Astrocyte (in vitro differentiated cells and primary cell): ENCODE measurements around the gene PLXNC1. TPM values are rescaled to one million over a fixed set of nuclear protein-coding genes. Genes with fewer than 3 reads are reported as not detected.

Experiments used
- DNase-seq: peaks from one replicate; pipeline ENCODE4 v3.0.0-alpha.2; 2010; ENCODE audit warnings: low read depth
- FAIRE-seq: peaks from 2 replicates; lab custom pipeline; 2011; peaks lifted over from hg19 to GRCh38; lab: Jason Lieb, UNC
- H2AFZ ChIP-seq: 2 replicates; pipeline ENCODE4 v1.6.0; 2012; ENCODE audit warnings: low read depth, low read length, inconsistent platforms
- H3K27ac ChIP-seq: 2 replicates; pipeline ENCODE4 v1.5.1; 2011; ENCODE audit warnings: low read depth, low read length, inconsistent platforms
- H3K27me3 ChIP-seq: 2 replicates; pipeline ENCODE4 v1.6.0; 2011; ENCODE audit warnings: low read length, inconsistent platforms; ENCODE audit not compliant: insufficient read depth
- H3K36me3 ChIP-seq: 2 replicates; pipeline ENCODE4 v1.5.1; 2011; ENCODE audit warnings: low read length, inconsistent platforms; ENCODE audit not compliant: insufficient read depth
- H3K4me1 ChIP-seq: 2 replicates; pipeline ENCODE4 v1.5.1; 2011; ENCODE audit warnings: low read length, inconsistent platforms; ENCODE audit not compliant: insufficient read depth
- H3K4me2 ChIP-seq: 2 replicates; pipeline ENCODE4 v1.6.0; 2012; ENCODE audit warnings: low read length, inconsistent platforms
- H3K4me3 ChIP-seq: 2 replicates; pipeline ENCODE4 v1.5.1; 2011; ENCODE audit warnings: low read depth, mild to moderate bottlenecking, low read length, inconsistent platforms; ENCODE audit not compliant: insufficient read depth
- H3K79me2 ChIP-seq: 2 replicates; pipeline ENCODE4 v1.6.0; 2012; ENCODE audit warnings: mild to moderate bottlenecking, low read length, inconsistent platforms; ENCODE audit not compliant: insufficient read depth
- H3K9ac ChIP-seq: 2 replicates; pipeline ENCODE4 v1.6.0; 2012; ENCODE audit warnings: mild to moderate bottlenecking, low read length, inconsistent platforms
- H3K9me3 ChIP-seq: 2 replicates; pipeline ENCODE4 v1.5.1; 2012; ENCODE audit warnings: low read depth, mild to moderate bottlenecking, low read length, inconsistent platforms; ENCODE audit not compliant: insufficient read depth
- H4K20me1 ChIP-seq: 2 replicates; pipeline ENCODE4 v1.6.0; 2012; ENCODE audit warnings: low read length, inconsistent platforms; ENCODE audit not compliant: insufficient read depth
- H3K27ac Mint-ChIP-seq: one replicate; pipeline ENCODE4 v1.8.0; 2021; ENCODE audit warnings: mild to moderate bottlenecking, mixed read lengths; ENCODE audit not compliant: unreplicated experiment
- H3K27me3 Mint-ChIP-seq: one replicate; pipeline ENCODE4 v1.8.0; 2021; ENCODE audit warnings: low read depth, mixed read lengths; ENCODE audit not compliant: unreplicated experiment
- H3K36me3 Mint-ChIP-seq: one replicate; pipeline ENCODE4 v1.8.0; 2021; ENCODE audit warnings: low read depth, mixed read lengths; ENCODE audit not compliant: unreplicated experiment
- H3K4me1 Mint-ChIP-seq: one replicate; pipeline ENCODE4 v1.8.0; 2021; ENCODE audit warnings: low read depth, mixed read lengths; ENCODE audit not compliant: unreplicated experiment
- H3K4me3 Mint-ChIP-seq: one replicate; pipeline ENCODE4 v1.8.0; 2021; ENCODE audit warnings: mild to moderate bottlenecking, moderate library complexity, mixed read lengths; ENCODE audit not compliant: unreplicated experiment
- H3K9me3 Mint-ChIP-seq: one replicate; pipeline ENCODE4 v1.8.0; 2021; ENCODE audit warnings: mild to moderate bottlenecking, mixed read lengths; ENCODE audit not compliant: unreplicated experiment
- EZH2 ChIP-seq: IDR thresholded peaks from 2 replicates; pipeline ENCODE4 v1.6.1; 2012; ENCODE audit warnings: mild to moderate bottlenecking, low read length, inconsistent platforms; ENCODE audit not compliant: insufficient read depth
- total RNA-seq: library from RNA; stranded (reverse); gene quantifications from 2 replicates; pipeline ENCODE4 v1.2.1, GENCODE V29; 2021
- TF ChIP-seq, protein P1 (sequence below): IDR thresholded peaks from 2 replicates; pipeline ENCODE4 v1.5.1; 2011; ENCODE audit warnings: low read depth, mild to moderate bottlenecking, inconsistent platforms, low read length, moderate library complexity; ENCODE audit not compliant: insufficient read depth

PLXNC1 gene
- total RNA-seq, 1 donor from 2014 or later = 6.9 TPM

DNA sequence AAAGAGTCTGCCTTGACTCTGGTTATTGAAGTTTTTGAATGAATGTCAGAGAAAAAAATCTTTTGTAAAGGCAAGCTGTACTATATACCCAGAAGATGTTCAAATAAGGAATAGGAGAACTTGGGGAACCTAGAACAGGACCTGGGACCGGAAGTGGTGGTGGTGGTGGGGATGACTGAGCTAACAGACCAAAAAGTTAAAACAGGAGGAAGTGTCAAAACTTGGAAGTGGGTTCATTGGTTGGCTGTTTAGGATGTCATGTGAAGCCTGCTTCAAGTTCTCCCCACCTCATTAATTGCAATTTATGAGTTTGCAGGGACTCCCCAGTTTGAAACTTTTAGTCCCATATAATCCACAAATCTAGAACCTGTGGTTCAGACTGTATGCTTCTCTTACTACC lies 26.2 kb downstream of the PLXNC1 start:
- Histone ChIP-seq H3K4me2 (no peak overlapping the region), H3K4me3 (no peak overlapping the region), H3K9ac (no peak overlapping the region), H3K27ac (no peak overlapping the region), H3K36me3 (no peaks in the 10 kb centered on the region), H3K4me1 (peaks cover 37% of the 10 kb centered on the region), H4K20me1 (no peaks in the 10 kb centered on the region), H3K9me3 (peaks cover 10% of the 10 kb centered on the region), H2AFZ (no peak overlapping the region), H3K27me3 (peaks cover 5% of the 10 kb centered on the region), H3K79me2 (no peaks in the 10 kb centered on the region)
- FAIRE-seq = no peak
- Mint-ChIP-seq H3K4me3 (no peak overlapping the region), H3K36me3 (peaks cover 2% of the 10 kb centered on the region), H3K9me3 (peaks cover 11% of the 10 kb centered on the region), H3K27ac (peak overlapping the region; percentile 64), H3K27me3 (peaks cover 3% of the 10 kb centered on the region), H3K4me1 (peaks cover 44% of the 10 kb centered on the region)
- TF ChIP-seq, protein P1, sequence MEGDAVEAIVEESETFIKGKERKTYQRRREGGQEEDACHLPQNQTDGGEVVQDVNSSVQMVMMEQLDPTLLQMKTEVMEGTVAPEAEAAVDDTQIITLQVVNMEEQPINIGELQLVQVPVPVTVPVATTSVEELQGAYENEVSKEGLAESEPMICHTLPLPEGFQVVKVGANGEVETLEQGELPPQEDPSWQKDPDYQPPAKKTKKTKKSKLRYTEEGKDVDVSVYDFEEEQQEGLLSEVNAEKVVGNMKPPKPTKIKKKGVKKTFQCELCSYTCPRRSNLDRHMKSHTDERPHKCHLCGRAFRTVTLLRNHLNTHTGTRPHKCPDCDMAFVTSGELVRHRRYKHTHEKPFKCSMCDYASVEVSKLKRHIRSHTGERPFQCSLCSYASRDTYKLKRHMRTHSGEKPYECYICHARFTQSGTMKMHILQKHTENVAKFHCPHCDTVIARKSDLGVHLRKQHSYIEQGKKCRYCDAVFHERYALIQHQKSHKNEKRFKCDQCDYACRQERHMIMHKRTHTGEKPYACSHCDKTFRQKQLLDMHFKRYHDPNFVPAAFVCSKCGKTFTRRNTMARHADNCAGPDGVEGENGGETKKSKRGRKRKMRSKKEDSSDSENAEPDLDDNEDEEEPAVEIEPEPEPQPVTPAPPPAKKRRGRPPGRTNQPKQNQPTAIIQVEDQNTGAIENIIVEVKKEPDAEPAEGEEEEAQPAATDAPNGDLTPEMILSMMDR = no peak
- TF ChIP-seq EZH2 = no peak
- no peak for DNase-seq

DNA sequence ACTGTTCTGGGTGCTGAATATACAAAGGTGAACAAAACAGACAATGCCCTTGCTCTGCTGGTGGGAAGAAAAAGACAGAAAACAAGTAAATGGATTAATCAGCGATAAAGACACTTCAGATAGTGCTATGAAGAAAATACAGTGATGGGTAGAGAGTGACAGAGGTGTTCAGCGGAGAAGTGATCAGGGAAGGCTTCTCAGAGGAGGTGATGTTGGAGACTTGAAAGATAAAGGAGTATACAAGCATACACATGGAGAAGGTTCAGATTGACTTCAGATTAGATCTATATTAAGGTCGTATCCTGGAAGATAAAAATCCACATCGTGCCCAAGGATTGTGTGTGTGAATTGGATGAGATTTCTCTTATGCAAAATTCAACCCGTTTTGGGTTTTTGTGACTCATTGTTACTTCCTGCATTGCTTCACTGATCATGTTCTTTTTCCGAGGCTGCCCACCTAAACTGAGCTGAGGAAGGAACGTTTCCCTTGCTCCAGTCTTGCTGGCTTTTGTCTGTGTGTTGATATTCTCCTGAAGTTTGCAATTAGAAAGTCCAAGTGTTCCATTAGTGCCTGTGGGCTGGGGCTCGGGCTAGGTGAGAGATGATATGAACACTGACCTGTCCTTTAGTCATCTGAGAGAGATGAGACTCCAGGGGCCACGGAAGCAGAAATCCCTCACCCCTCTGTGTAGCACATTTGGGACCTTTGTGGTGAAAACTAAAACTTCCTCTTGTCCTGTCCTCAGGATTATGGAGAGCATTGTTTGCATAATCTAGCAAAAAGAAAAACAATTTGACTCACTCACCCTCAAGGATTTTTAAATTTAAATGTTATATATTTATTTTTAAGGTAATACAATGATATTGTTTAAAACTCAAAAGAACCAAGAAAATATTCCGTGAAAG lies 27.6 kb downstream of the PLXNC1 start:
- TF ChIP-seq EZH2 = no peak
- TF ChIP-seq, protein P1 = no peak
- H3K4me3 Mint-ChIP-seq = no peak overlapping the region

DNA sequence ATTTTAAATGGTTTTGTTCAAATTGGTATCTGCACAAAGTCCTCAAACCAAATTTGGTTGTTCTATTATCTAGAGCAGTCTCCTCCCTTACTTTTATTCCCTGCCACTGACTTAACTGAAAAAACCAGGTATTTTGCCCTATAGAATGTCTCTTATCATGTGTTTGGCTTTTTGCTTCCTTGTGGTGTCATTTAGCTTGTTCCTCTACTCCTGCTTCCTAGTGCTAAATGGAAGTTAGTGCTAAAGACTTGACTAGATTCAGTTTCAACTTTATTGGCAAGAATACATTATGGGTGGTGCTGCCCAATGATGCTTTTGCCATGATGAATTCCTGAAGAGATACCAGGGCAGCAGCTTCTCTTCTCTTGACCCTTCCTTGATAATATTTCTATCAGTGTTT lies 29.7 kb downstream of the PLXNC1 start:
- Mint-ChIP-seq H3K27ac (no peak overlapping the region), H3K27me3 (no peaks in the 10 kb centered on the region), H3K4me1 (peaks cover 21% of the 10 kb centered on the region), H3K9me3 (peaks cover 11% of the 10 kb centered on the region), H3K4me3 (no peak overlapping the region), H3K36me3 (peaks cover 2% of the 10 kb centered on the region)
- Histone ChIP-seq H3K4me1 (peaks cover 17% of the 10 kb centered on the region), H3K27ac (no peak overlapping the region), H3K79me2 (no peaks in the 10 kb centered on the region), H3K4me2 (no peak overlapping the region), H2AFZ (no peak overlapping the region), H3K27me3 (no peaks in the 10 kb centered on the region), H3K9ac (no peak overlapping the region), H4K20me1 (no peaks in the 10 kb centered on the region), H3K36me3 (no peaks in the 10 kb centered on the region), H3K9me3 (peaks cover 10% of the 10 kb centered on the region), H3K4me3 (no peak overlapping the region)
- DNase-seq = no peak
- no peak for TF ChIP-seq EZH2
- TF ChIP-seq, protein P1 = no peak
- FAIRE-seq = no peak

More for the DNA sequence above, 27.6 kb downstream of the PLXNC1 start:
- Histone ChIP-seq H3K4me2 (peak overlapping the region; percentile 24), H3K9ac (no peak overlapping the region), H3K27me3 (no peaks in the 10 kb centered on the region), H2AFZ (no peak overlapping the region), H3K4me1 (peaks cover 34% of the 10 kb centered on the region), H3K4me3 (no peak overlapping the region), H3K27ac (no peak overlapping the region), H3K36me3 (no peaks in the 10 kb centered on the region), H4K20me1 (no peaks in the 10 kb centered on the region), H3K9me3 (peaks cover 10% of the 10 kb centered on the region), H3K79me2 (no peaks in the 10 kb centered on the region)
- H3K27ac Mint-ChIP-seq = peak overlapping the region; percentile 48
- peaks cover 11% of the 10 kb centered on the region for H3K9me3 Mint-ChIP-seq
- FAIRE-seq (no peak), DNase-seq (no peak)
- H3K36me3 Mint-ChIP-seq = peaks cover 2% of the 10 kb centered on the region
- no peaks in the 10 kb centered on the region for H3K27me3 Mint-ChIP-seq
- peaks cover 38% of the 10 kb centered on the region for H3K4me1 Mint-ChIP-seq
